HG03097 (cell line): ENCODE data around the gene AAK1.

Source experiments
- ATAC-seq: cut with Tn5 transposase; IDR thresholded peaks from one replicate; pipeline ENCODE4 v1.9.1; 2021; ENCODE audit not compliant: unreplicated experiment, low FRiP score

The AAK1 gene

GRCh38 chr2:69604026-69604678, 39.4 kb downstream of the AAK1 start:
- ATAC-seq, result no peak

- no peak for ATAC-seq
These were observed 40.3 kb downstream of the AAK1 start for GRCh38 chr2:69603146-69603743.

- no peak for ATAC-seq
These were observed 42.3 kb downstream of the AAK1 start for GRCh38 chr2:69601179-69601612.

- no peak for ATAC-seq
These were observed 43.1 kb downstream of the AAK1 start for GRCh38 chr2:69600425-69600824.

GRCh38 chr2:69597843-69598610, 45.5 kb downstream of the AAK1 start:
- no peak for ATAC-seq

- no peak for ATAC-seq
These were observed 46.4 kb downstream of the AAK1 start for GRCh38 chr2:69597105-69597504.

GRCh38 chr2:69594341-69594740, 49.2 kb downstream of the AAK1 start:
- ATAC-seq, result no peak

- no peak for ATAC-seq
These were observed 51.0 kb downstream of the AAK1 start for GRCh38 chr2:69592511-69592910.

GRCh38 chr2:69589973-69590652, 53.4 kb downstream of the AAK1 start:
- no peak for ATAC-seq

GRCh38 chr2:69588945-69589344, 54.6 kb downstream of the AAK1 start:
- no peak for ATAC-seq

GRCh38 chr2:69588403-69588802, 55.1 kb downstream of the AAK1 start:
- no peak for ATAC-seq

- ATAC-seq, result no peak
These were observed 57.5 kb downstream of the AAK1 start for GRCh38 chr2:69585855-69586555.

GRCh38 chr2:69584127-69584889, 59.2 kb downstream of the AAK1 start:
- no peak for ATAC-seq

GRCh38 chr2:69583321-69583833, 60.2 kb downstream of the AAK1 start:
- no peak for ATAC-seq

- no peak for ATAC-seq
These were observed 60.9 kb downstream of the AAK1 start for GRCh38 chr2:69582582-69583176.

- no peak for ATAC-seq
These were observed 61.6 kb downstream of the AAK1 start for GRCh38 chr2:69581774-69582581.

- ATAC-seq, result no peak
These were observed 63.1 kb downstream of the AAK1 start for GRCh38 chr2:69580486-69580885.

GRCh38 chr2:69579536-69579935, 64.0 kb downstream of the AAK1 start:
- ATAC-seq, result no peak

GRCh38 chr2:69578198-69578540, 65.4 kb downstream of the AAK1 start:
- no peak for ATAC-seq
